K562 (cell line): ENCODE results near the gene PPFIA3. TPM values are rescaled to one million over a fixed set of nuclear protein-coding genes. Genes with fewer than 3 reads are reported as not detected.

Source experiments
- ARNT ChIP-seq, 2 experiments: fragments of 450-650 bp; IDR thresholded peaks; 2 replicates each; pipeline ENCODE4 v1.6.1; 2016; ENCODE audit warnings: mild to moderate bottlenecking in 1 of 2
- BRCA1 ChIP-seq, 2 experiments: fragments of 450-650 bp in 1 of 2; sonication (generic) in 1 of 2; formaldehyde crosslinking in 1 of 2; IDR thresholded peaks; 2 replicates each; pipeline versions ENCODE4 v1.5.0 to v1.6.1; 2017 to 2020; ENCODE audit warnings: mild to moderate bottlenecking in 1 of 2, missing genetic modification reagents in 1 of 2
- BRD9 ChIP-seq: fragments of 450-650 bp; IDR thresholded peaks from 2 replicates; pipeline ENCODE4 v1.6.1; 2018; ENCODE audit warnings: low read depth; ENCODE audit not compliant: partially characterized antibody
- CBX1 ChIP-seq: sonication (generic); IDR thresholded peaks from 2 replicates; pipeline ENCODE4 v1.6.1; 2016; ENCODE audit warnings: antibody characterized with exemption, low read depth, mild to moderate bottlenecking
- CCAR2 ChIP-seq: fragments of 200-400 bp; formaldehyde crosslinking; IDR thresholded peaks from 2 replicates; pipeline ENCODE4 v1.6.1; 2017; ENCODE audit warnings: mild to moderate bottlenecking, low read depth, low read length
- CEBPB ChIP-seq: fragments of 450-650 bp; IDR thresholded peaks from 2 replicates; pipeline ENCODE4 v1.6.1; 2016; ENCODE audit warnings: missing genetic modification characterization, missing compliant biosample characterization
- CREB3 ChIP-seq: fragments of 450-650 bp; conservative IDR thresholded peaks from 2 replicates; pipeline ENCODE4 v1.6.1; 2016; ENCODE audit warnings: missing genetic modification characterization, low read depth, mild to moderate bottlenecking, missing compliant biosample characterization, moderate library complexity
- CREB3L1 ChIP-seq: fragments of 450-650 bp; IDR thresholded peaks from 2 replicates; pipeline ENCODE4 v1.6.1; 2014; ENCODE audit warnings: low read depth, mild to moderate bottlenecking, moderate library complexity, borderline replicate concordance
- E2F5 ChIP-seq: sonication (generic); formaldehyde crosslinking; IDR thresholded peaks from 2 replicates; pipeline ENCODE4 v1.8.0; 2022; ENCODE audit warnings: mild to moderate bottlenecking, missing genetic modification reagents
- E4F1 ChIP-seq: fragments of 250-450 bp; sonication (Bioruptor Pico); IDR thresholded peaks from 2 replicates; pipeline ENCODE4 v1.5.0; 2021; ENCODE audit warnings: mild to moderate bottlenecking, borderline replicate concordance
- HLTF ChIP-seq: fragments of 450-650 bp; IDR thresholded peaks from 2 replicates; pipeline ENCODE4 v1.6.1; 2016
- PATZ1 ChIP-seq: fragments of 250-450 bp; sonication (Bioruptor Pico); IDR thresholded peaks from 2 replicates; pipeline ENCODE4 v1.5.0; 2020; ENCODE audit warnings: mild to moderate bottlenecking, borderline replicate concordance
- RFX1 ChIP-seq: fragments of 450-650 bp; IDR thresholded peaks from 2 replicates; pipeline ENCODE4 v1.6.1; 2016; ENCODE audit warnings: mild to moderate bottlenecking, moderate library complexity
- SMARCA4 ChIP-seq: fragments of 450-650 bp; IDR thresholded peaks from 2 replicates; pipeline ENCODE4 v1.6.1; 2016
- TAF1 ChIP-seq: IDR thresholded peaks from 2 replicates; pipeline ENCODE4 v1.6.1; 2011; ENCODE audit warnings: mild to moderate bottlenecking, low read length, moderate library complexity; ENCODE audit not compliant: insufficient read depth, control insufficient read depth, severe bottlenecking; ENCODE audit errors: extremely low read depth
- TAF7 ChIP-seq: fragments of 450-650 bp; IDR thresholded peaks from 2 replicates; pipeline ENCODE4 v1.6.1; 2016; ENCODE audit warnings: missing genetic modification characterization, missing compliant biosample characterization
- TEAD2 ChIP-seq: fragments of 450-650 bp; IDR thresholded peaks from 2 replicates; pipeline ENCODE4 v1.6.1; 2016; ENCODE audit warnings: missing genetic modification characterization, control low read depth, missing compliant biosample characterization
- YBX1 ChIP-seq: fragments of 450-650 bp; IDR thresholded peaks from 2 replicates; pipeline ENCODE4 v1.7.1; 2016; ENCODE audit warnings: mild to moderate bottlenecking
- ZC3H8 ChIP-seq: fragments of 450-650 bp; IDR thresholded peaks from 2 replicates; pipeline ENCODE4 v1.6.1; 2017
- ZFPM2 ChIP-seq: fragments of 250-450 bp; sonication (Bioruptor Pico); IDR thresholded peaks from 2 replicates; pipeline ENCODE4 v1.5.1; 2022; ENCODE audit warnings: mild to moderate bottlenecking
- ZNF175 ChIP-seq: fragments of 200-800 bp; sonication (Bioruptor generic); IDR thresholded peaks from 2 replicates; pipeline ENCODE4 v1.6.1; 2016; ENCODE audit warnings: low read depth, mild to moderate bottlenecking, missing genetic modification characterization, missing compliant biosample characterization
- polyA plus RNA-seq, 8 experiments: library from polyadenylated mRNA; depleted of rRNA in 4 of 8; stranded (reverse) in 5 of 8; unstranded in 3 of 8; fragments of >200 nt; fragmentation: Nextera tagmentation in 2 of 8; fragmentation: Illumina TruSeq in 1 of 8; extraction: Ambion mirVana in 2 of 8; extraction: Trizol in 1 of 8; gene quantifications; 2 replicates each; pipeline versions ENCODE4 v1.2.1 to v1.2.3, GENCODE V29; 2011 to 2014; ENCODE audit warnings: inconsistent platforms in 1 of 8, missing spikeins in 1 of 8
- total RNA-seq, 7 experiments: library from RNA; depleted of rRNA in 6 of 7; stranded (reverse); fragments of >200 nt in 6 of 7; fragmentation: Illumina TruSeq in 2 of 7; extraction: Trizol in 2 of 7; gene quantifications; 2 replicates each; pipeline versions ENCODE4 v1.2.1 to v1.2.3, GENCODE V29; 2011 to 2021; ENCODE audit warnings: low replicate concordance in 1 of 7

PPFIA3 gene
- total and polyA plus RNA-seq, 9 of the 15 experiments (the other 6 are each of a cell fraction or from before 2014, with no cell fraction given): 0.10 to 53.0 (median 17.6) TPM

- TF ChIP-seq RFX1 (no peak), CCAR2 (no peak), CREB3L1 (peak; percentile 50; the same call in 1 of the 2 replicates), ARNT (IDR thresholded peaks at IDR 0.05) (no peak), E4F1 (CRISPR knock-in tag) (no peak), CREB3 (tag) (no peak), TAF1 (peak; percentile 66), PATZ1 (CRISPR knock-in tag) (no peak), TEAD2 (tag) (no peak), YBX1 (no peak), BRD9 (no peak), TAF7 (tag) (no peak), ZC3H8 (no peak), CBX1 (peak; percentile 40; the same call in 1 of the 2 replicates), SMARCA4 (0 out of 2 replicates have a peak, but pooled peaks have one; percentile 9), ZFPM2 (no peak), E2F5 (CRISPR knock-in tag) (no peak), ZNF175 (CRISPR knock-in tag) (no peak), HLTF (0 out of 2 replicates have a peak, but pooled peaks have one; percentile 35), CEBPB (no peak), BRCA1 (IDR thresholded peaks at IDR 0.05) (no peak), BRCA1 (CRISPR knock-in tag; IDR thresholded peaks at IDR 0.05) (no peak)
These were observed 31.0 kb downstream of the PPFIA3 start (continued) for GRCh38 chr19:49150106-49150943.
